HCT116 (cell line): ENCODE data around the gene ATF2. TPM values are rescaled to one million over a fixed set of nuclear protein-coding genes. Genes with fewer than 3 reads are reported as not detected.

Experiments
- ATAC-seq: fragments of 200-7000 bp; cut with Tn5 transposase; 2 replicates; pipeline ENCODE4 v1.9.1; 2020; ENCODE audit warnings: mild to moderate bottlenecking, moderate library complexity
- BruUV-seq: library from RNA; stranded (reverse); fragments of 400-500 nt; replicated peaks from 2 replicates; lab custom pipeline; 2021; lab: Mats Ljungman, UMichigan
- CTCF ChIA-PET: fragments of 300-600 bp; sonication (Branson Sonifier 250); formaldehyde crosslinking; loops from one replicate; lab custom pipeline; 2021; ENCODE audit warnings: antibody characterized with exemption; lab: Charles Lee
- POLR2A ChIA-PET: fragments of 300-600, 350-600 bp; sonication (Branson Sonifier 250); formaldehyde crosslinking; loops from one replicate; lab custom pipeline; 2021; ENCODE audit warnings: antibody characterized with exemption; lab: Charles Lee
- RAD21 ChIA-PET, 2 experiments: fragments of 300-600 bp; sonication (Branson Sonifier 250); formaldehyde crosslinking; loops; one replicate each; lab custom pipeline; 2023; ENCODE audit warnings: low total read pairs in 2 of 2; ENCODE audit not compliant: uncharacterized antibody in 2 of 2, unreplicated experiment in 2 of 2, low non-redundant PET in 1 of 2; lab: Charles Lee
- DNase-seq: peaks from one replicate; pipeline ENCODE4 v3.0.0-alpha.2; 2010; ENCODE audit warnings: low read depth, low spot score
- H2AFZ ChIP-seq: fragments of 200-600 bp; shearing (Covaris generic), sonication (generic); 2 replicates; pipeline ENCODE4 v1.6.1; 2017; ENCODE audit warnings: low read depth, mixed run types, mixed read lengths, antibody characterized with exemption, low read length; ENCODE audit not compliant: poor library complexity, severe bottlenecking
- H3K27ac ChIP-seq: 2 replicates; pipeline ENCODE4 v1.5.1; 2012; ENCODE audit warnings: low read depth, low read length
- H3K27me3 ChIP-seq: fragments of 200-600 bp; sonication (generic); 2 replicates; pipeline ENCODE4 v1.6.1; 2016; ENCODE audit warnings: mixed run types, low read length, mixed read lengths; ENCODE audit not compliant: insufficient read depth
- H3K36me3 ChIP-seq, 2 experiments: fragments of 200-500 bp in 1 of 2; fragments of 200-600 bp in 1 of 2; sonication (Bioruptor generic) in 1 of 2; sonication (generic) in 1 of 2; 2 replicates each; pipeline versions ENCODE4 v1.5.1 to v1.6.1; 2014 to 2016; ENCODE audit warnings: low read length in 2 of 2, inconsistent platforms in 1 of 2, mixed read lengths in 1 of 2, mixed run types in 1 of 2; ENCODE audit not compliant: insufficient read depth in 2 of 2, control insufficient read depth in 1 of 2
- H3K4me1 ChIP-seq, 2 experiments: fragments of 200-600 bp in 1 of 2; sonication (generic) in 1 of 2; 2 replicates each; pipeline versions ENCODE4 v1.5.1 to v1.6.1; 2012 to 2017; ENCODE audit warnings: low read length in 2 of 2, inconsistent platforms in 1 of 2, mild to moderate bottlenecking in 1 of 2, mixed read lengths in 1 of 2, mixed run types in 1 of 2, moderate library complexity in 1 of 2; ENCODE audit not compliant: insufficient read depth in 2 of 2, control insufficient read depth in 1 of 2
- H3K4me2 ChIP-seq: fragments of 200-600 bp; sonication (generic); 2 replicates; pipeline ENCODE4 v1.6.1; 2017; ENCODE audit warnings: mixed run types, low read length, mixed read lengths
- H3K4me3 ChIP-seq, 2 experiments: fragments of 200-600 bp in 1 of 2; sonication (generic) in 1 of 2; replicated peaks in 1 of 2; 2 replicates each; pipeline ENCODE4 v1.5.1; 2011 to 2016; ENCODE audit warnings: low read length in 2 of 2, control low read depth in 1 of 2, low read depth in 1 of 2, mild to moderate bottlenecking in 1 of 2, mixed read lengths in 1 of 2, mixed run types in 1 of 2
- H3K79me2 ChIP-seq: fragments of 200-600 bp; sonication (generic); 2 replicates; pipeline ENCODE4 v1.6.1; 2017; ENCODE audit warnings: mild to moderate bottlenecking, mixed run types, low read length, moderate library complexity, mixed read lengths; ENCODE audit not compliant: insufficient read depth
- H3K9ac ChIP-seq: fragments of 200-600 bp; sonication (generic); 2 replicates; pipeline ENCODE4 v1.6.1; 2016; ENCODE audit warnings: low read length, mixed read lengths
- H3K9me2 ChIP-seq: fragments of 200-600 bp; sonication (generic), shearing (Covaris generic); 2 replicates; pipeline ENCODE4 v1.6.1; 2017; ENCODE audit warnings: mixed run types, mild to moderate bottlenecking, moderate library complexity; ENCODE audit not compliant: insufficient read depth
- H3K9me3 ChIP-seq, 2 experiments: fragments of 200-500 bp in 1 of 2; fragments of 200-600 bp in 1 of 2; sonication (Bioruptor generic) in 1 of 2; sonication (generic) in 1 of 2; 2 replicates each; pipeline ENCODE4 v1.6.1; 2014 to 2017; ENCODE audit warnings: low read length in 2 of 2, mixed read lengths in 2 of 2, inconsistent platforms in 1 of 2, low read depth in 1 of 2, mild to moderate bottlenecking in 1 of 2, mixed run types in 1 of 2, moderate library complexity in 1 of 2; ENCODE audit not compliant: control insufficient read depth in 1 of 2, insufficient read depth in 1 of 2
- H4K20me1 ChIP-seq: fragments of 200-600 bp; sonication (generic), shearing (Covaris generic); 2 replicates; pipeline ENCODE4 v1.6.1; 2017; ENCODE audit warnings: mixed run types, mild to moderate bottlenecking, moderate library complexity; ENCODE audit not compliant: insufficient read depth
- CBX3 ChIP-seq: IDR thresholded peaks from 2 replicates; pipeline ENCODE4 v1.6.1; 2012; ENCODE audit warnings: low read depth
- EGR1 ChIP-seq: IDR thresholded peaks from 2 replicates; pipeline ENCODE4 v1.6.1; 2012; ENCODE audit warnings: low read depth
- EZH2 ChIP-seq: fragments of 200-600 bp; sonication (generic); IDR thresholded peaks from 2 replicates; pipeline ENCODE4 v1.6.1; 2017; ENCODE audit warnings: antibody characterized with exemption, mixed run types
- EZH2phosphoT487 ChIP-seq: fragments of 200-600 bp; IDR thresholded peaks from 2 replicates; pipeline ENCODE4 v1.6.1; 2018; ENCODE audit warnings: antibody characterized with exemption, borderline replicate concordance
- JUND ChIP-seq: IDR thresholded peaks from 2 replicates; pipeline ENCODE4 v1.6.1; 2012
- POLR2A ChIP-seq: IDR thresholded peaks from 2 replicates; pipeline ENCODE4 v1.7.0; 2011; ENCODE audit warnings: borderline replicate concordance; ENCODE audit not compliant: insufficient read depth, insufficient read length; ENCODE audit errors: extremely low read depth
- RAD21 ChIP-seq: IDR thresholded peaks from 2 replicates; pipeline ENCODE4 v1.6.1; 2012; ENCODE audit warnings: low read depth, mild to moderate bottlenecking
- REST ChIP-seq: IDR thresholded peaks from 2 replicates; pipeline ENCODE4 v1.6.1; 2012; ENCODE audit warnings: low read depth
- TCF7L2 ChIP-seq: IDR thresholded peaks from 2 replicates; pipeline ENCODE4 v1.7.0; 2011; ENCODE audit warnings: borderline replicate concordance, inconsistent platforms; ENCODE audit not compliant: insufficient read depth, insufficient read length; ENCODE audit errors: extremely low read depth
- ZFX ChIP-seq: fragments of 450-650 bp; IDR thresholded peaks from 2 replicates; pipeline ENCODE4 v1.6.1; 2017
- ZNF274 ChIP-seq: fragments of 200-500 bp; sonication (Bioruptor generic); IDR thresholded peaks from 2 replicates; pipeline ENCODE4 v1.6.1; 2014; ENCODE audit warnings: mild to moderate bottlenecking, low read depth, low read length, inconsistent platforms
- intact Hi-C: fragments of 100-400 bp; cut with micrococcal nuclease; formaldehyde crosslinking; loops from 2 replicates; pipeline ENCODE4 v1.10.0; 2022
- total RNA-seq: library from RNA; stranded (reverse); gene quantifications from one replicate; pipeline ENCODE4 v1.2.1, GENCODE V29; 2021; ENCODE audit not compliant: unreplicated experiment

ATF2 gene
- total RNA-seq, 1 experiment from 2014 or later, result 29.6 TPM

GRCh38 chr2:175126661-175127060 is 41.3 kb downstream of the ATF2 start:
- no peak overlapping the region for H3K4me2 ChIP-seq
- DNase-seq (no peak), ATAC-seq (no peak)
- POLR2A ChIA-PET, result no interaction called here
- CTCF ChIA-PET, result no interaction called here
- no peaks in the 10 kb centered on the region for H3K79me2 ChIP-seq
- no peak overlapping the region for H2AFZ ChIP-seq
- H4K20me1 ChIP-seq, result peaks cover 5% of the 10 kb centered on the region; the same call in 1 of the 2 replicates
- no peaks in the 10 kb centered on the region for H3K36me3 ChIP-seq
- RAD21 ChIA-PET, result no interaction called here
- no peak overlapping the region for H3K4me3 ChIP-seq
- TF ChIP-seq ZNF274 (no peak), EGR1 (no peak), EZH2phosphoT487 (no peak), REST (no peak), RAD21 (no peak), ZFX (no peak), TCF7L2 (no peak), EZH2 (no peak), JUND (no peak), CBX3 (no peak), POLR2A (no peak)
- no peak overlapping the region for H3K27ac ChIP-seq
- H3K9me2 ChIP-seq, result no peaks in the 10 kb centered on the region
- H3K9ac ChIP-seq, result no peak overlapping the region
- no peaks in the 10 kb centered on the region for H3K27me3 ChIP-seq
- no peaks in the 10 kb centered on the region for H3K9me3 ChIP-seq
- intact Hi-C loops, result no loop called here
- no TSS peak for BruUV-seq
- no peaks in the 10 kb centered on the region for H3K4me1 ChIP-seq
